Motor neuron (in vitro differentiated cells): ENCODE measurements around the gene RIBC2. TPM values are rescaled to one million over a fixed set of nuclear protein-coding genes. Genes with fewer than 3 reads are reported as not detected.
"Not testable (repeated sequence)": the region's sequence is repeated elsewhere in the genome, so short reads cannot be mapped to it uniquely, and the experiment has no call there.

ENCODE experiments used
- ATAC-seq, 8 experiments: fragments of 200-7000 bp; cut with Tn5 transposase; replicated peaks in 6 of 8; 2 replicates each; pipeline ENCODE4 v1.8.0; 2021; ENCODE audit warnings: mild to moderate bottlenecking in 8 of 8, moderate library complexity in 8 of 8
- H3K27ac ChIP-seq, 2 donors: fragments of 250-450 bp; sonication (Bioruptor Pico); 2 replicates each; pipeline ENCODE4 v1.9.0; 2021; ENCODE audit warnings: antibody characterized with exemption in 2 of 2, mild to moderate bottlenecking in 2 of 2, moderate library complexity in 1 of 2
- H3K4me1 ChIP-seq, 2 donors: fragments of 250-450 bp; sonication (Bioruptor Pico); replicated peaks in 1 of 2; 2 replicates each; pipeline ENCODE4 v1.6.1; 2021; ENCODE audit warnings: antibody characterized with exemption in 2 of 2, mild to moderate bottlenecking in 2 of 2, moderate library complexity in 1 of 2
- H3K4me3 ChIP-seq, 5 donors: fragments of 250-450 bp; sonication (Bioruptor Pico); 2 replicates each; pipeline ENCODE4 v1.9.0; 2021; ENCODE audit warnings: antibody characterized with exemption in 5 of 5, mild to moderate bottlenecking in 5 of 5, moderate library complexity in 4 of 5
- WGBS, 10 experiments: fragments of 450-650 bp; shearing (Covaris generic); methylation state at CpG; one replicate each; pipeline ENCODE4 v1.0.0; 2022; 5-methylcytosine and 5-hydroxymethylcytosine counted together
- in situ Hi-C, 9 experiments: fragments of 400-800 bp; cut with MboI; loops; one replicate each; pipeline ENCODE4 v1.15.0; 2021; ENCODE audit warnings: low sequenced_read_pairs in 9 of 9, low pct_unique_long_range_greater_than_20kb in 2 of 9; ENCODE audit not compliant: unreplicated experiment in 9 of 9
- total RNA-seq, 8 experiments: library from RNA; unstranded; fragments of 300-600 nt; gene quantifications; 2 replicates each; pipeline versions ENCODE4 v1.2.3 to v1.2.4, GENCODE V29; 2022

The RIBC2 gene
- total RNA-seq, 8 experiments from 2014 or later: 0.43 to 2.9 (median 0.92) TPM; not detected in 1

GRCh38 chr22:45455212-45455611 lies 41.7 kb downstream of the RIBC2 start:
- H3K4me1 ChIP-seq: peaks cover 0 to 5% of the 10 kb centered on the region in 2 donors
- no peak overlapping the region for H3K4me3 ChIP-seq
- ATAC-seq: no peak
- in situ Hi-C loops: no loop called here
- 23 to 100% (median 72%) methylated on average over 3 to 14 of the region's 14 CpGs; no CpG with 5 or more reads in 5 of the 10 experiments for WGBS, 10 experiments
- H3K27ac ChIP-seq: no peak overlapping the region

GRCh38 chr22:45455621-45456020 lies 42.1 kb downstream of the RIBC2 start:
- in situ Hi-C loops: no loop called here
- Histone ChIP-seq H3K4me1 (peaks cover 0 to 8% of the 10 kb centered on the region in 2 donors), H3K4me3 (no peak overlapping the region), H3K27ac (no peak overlapping the region)
- ATAC-seq: no peak
- 14 to 100% (median 71%) methylated on average over 2 to 3 of the region's 4 CpGs; no CpG with 5 or more reads in 6 of the 10 experiments for WGBS, 10 experiments

- Histone ChIP-seq H3K27ac (no peak overlapping the region), H3K4me3 (no peak overlapping the region), H3K4me1 (peaks cover 0 to 8% of the 10 kb centered on the region in 2 donors)
- in situ Hi-C loops: no loop called here
- WGBS, 10 experiments: 45 to 100% (median 90%) methylated on average over 1 to 2 of the region's 8 CpGs; no CpG with 5 or more reads in 3 of the 10 experiments
- no peak for ATAC-seq
These were observed 43.3 kb downstream of the RIBC2 start for GRCh38 chr22:45456811-45457210.

GRCh38 chr22:45458532-45458931 lies 45.0 kb downstream of the RIBC2 start:
- no peak for ATAC-seq
- H3K4me1 ChIP-seq: peaks cover 0 to 8% of the 10 kb centered on the region in 2 donors
- in situ Hi-C loops: no loop called here

GRCh38 chr22:45459235-45459634 lies 45.7 kb downstream of the RIBC2 start:
- WGBS, 10 experiments: 74 to 100% (median 81%) methylated on average over 1 to 3 of the region's 8 CpGs; no CpG with 5 or more reads in 7 of the 10 experiments
- in situ Hi-C loops: no loop called here
- Histone ChIP-seq H3K4me1 (peaks cover 0 to 8% of the 10 kb centered on the region in 2 donors), H3K27ac (no peak overlapping the region), H3K4me3 (no peak overlapping the region)
- ATAC-seq: no peak

More at GRCh38 chr22:45458532-45458931, 45.0 kb downstream of the RIBC2 start:
- no peak overlapping the region for H3K4me3 ChIP-seq
- H3K27ac ChIP-seq: no peak overlapping the region
- 67 to 100% (median 88%) methylated on average over 1 to 5 of the region's 13 CpGs; no CpG with 5 or more reads in 7 of the 10 experiments for WGBS, 10 experiments

GRCh38 chr22:45460288-45461109 lies 47.0 kb downstream of the RIBC2 start:
- 33 to 94% (median 60%) methylated on average over 1 to 5 of the region's 14 CpGs; no CpG with 5 or more reads in 1 of the 10 experiments for WGBS, 10 experiments
- in situ Hi-C loops: no loop called here
- H3K4me3 ChIP-seq: no peak overlapping the region
- H3K27ac ChIP-seq: no peak overlapping the region
- peak in 7 of 8 experiments; percentile 20 to 97 (median 90) for ATAC-seq
- H3K4me1 ChIP-seq: peaks cover 0 to 8% of the 10 kb centered on the region in 2 donors

- no peak overlapping the region for H3K27ac ChIP-seq
- in situ Hi-C loops: no loop called here
- 63 to 100% (median 92%) methylated on average over 1 to 2 of the region's 6 CpGs; no CpG with 5 or more reads in 5 of the 10 experiments for WGBS, 10 experiments
- peak in 1 of 8 experiments; percentile 33 for ATAC-seq
- H3K4me3 ChIP-seq: no peak overlapping the region
- peaks cover 0 to 8% of the 10 kb centered on the region in 2 donors for H3K4me1 ChIP-seq
These were observed 48.7 kb downstream of the RIBC2 start for GRCh38 chr22:45462034-45462655.

GRCh38 chr22:45463691-45464090 lies 50.2 kb downstream of the RIBC2 start:
- ATAC-seq, in situ Hi-C loops, H3K4me1 ChIP-seq, H3K27ac ChIP-seq, H3K4me3 ChIP-seq: not testable (repeated sequence)
- WGBS, 10 experiments: 20 to 100% (median 82%) methylated on average over 1 to 3 of the region's 3 CpGs; no CpG with 5 or more reads in 3 of the 10 experiments

- H3K27ac ChIP-seq: no peak overlapping the region
- no peak for ATAC-seq
- in situ Hi-C loops: no loop called here
These were observed 52.1 kb downstream of the RIBC2 start for GRCh38 chr22:45465633-45466032.

GRCh38 chr22:45468872-45469271 lies 55.4 kb downstream of the RIBC2 start:
- in situ Hi-C loops: no loop called here
- Histone ChIP-seq H3K4me1 (no peaks in the 10 kb centered on the region), H3K27ac (no peak overlapping the region), H3K4me3 (no peak overlapping the region)
- peak in 6 of 8 experiments; percentile 27 to 83 (median 42) for ATAC-seq
- 0 to 100% (median 78%) methylated on average over 1 to 7 of the region's 7 CpGs for WGBS, 10 experiments

More at GRCh38 chr22:45465633-45466032, 52.1 kb downstream of the RIBC2 start:
- 0 to 82% (median 69%) methylated on average over 2 to 3 of the region's 3 CpGs; no CpG with 5 or more reads in 1 of the 10 experiments for WGBS, 10 experiments
- no peaks in the 10 kb centered on the region for H3K4me1 ChIP-seq
- no peak overlapping the region for H3K4me3 ChIP-seq

- H3K4me1 ChIP-seq: no peaks in the 10 kb centered on the region
- no peak overlapping the region for H3K4me3 ChIP-seq
- ATAC-seq: peak in 2 of 8 experiments; percentile 57 to 66
- 9 to 91% (median 59%) methylated on average over 4 to 8 of the region's 8 CpGs for WGBS, 10 experiments
- in situ Hi-C loops: no loop called here
- no peak overlapping the region for H3K27ac ChIP-seq
These were observed 56.0 kb downstream of the RIBC2 start for GRCh38 chr22:45469281-45470073.

GRCh38 chr22:45470871-45471270 lies 57.4 kb downstream of the RIBC2 start:
- in situ Hi-C loops: no loop called here
- Histone ChIP-seq H3K4me1 (no peaks in the 10 kb centered on the region), H3K4me3 (no peak overlapping the region), H3K27ac (no peak overlapping the region)
- ATAC-seq: no peak
- WGBS, 10 experiments: no CpG with 5 or more reads among the region's 11 CpGs
